Measurements from ENCODE around the gene AFG1L. TPM values are rescaled to one million over a fixed set of nuclear protein-coding genes. Genes with fewer than 3 reads are reported as not detected.

The AFG1L gene
- total and polyA plus RNA-seq, 10 donors = 1.8 to 13.0 (median 4.4) TPM

- Histone ChIP-seq H3K4me1 (peaks cover 0 to 3% (median 0%) of the 10 kb centered on the region in 6 donors), H3K27me3 (replicated peaks in 1 of 7) (no peaks in the 10 kb centered on the region), H3K27ac (no peak overlapping the region), H3K9me3 (peaks cover 0 to 4% (median 0%) of the 10 kb centered on the region in 8 donors), H3K36me3 (no peaks in the 10 kb centered on the region), H3K4me3 (no peak overlapping the region)
- intact Hi-C loops (cut with DNase I; ENCODE audit: low total_unique reads) = no loop called here
- WGBS, 5 donors = 51 to 100% (median 74%) methylated on average over 1 of the region's 1 CpG
- TF ChIP-seq, protein P1, sequence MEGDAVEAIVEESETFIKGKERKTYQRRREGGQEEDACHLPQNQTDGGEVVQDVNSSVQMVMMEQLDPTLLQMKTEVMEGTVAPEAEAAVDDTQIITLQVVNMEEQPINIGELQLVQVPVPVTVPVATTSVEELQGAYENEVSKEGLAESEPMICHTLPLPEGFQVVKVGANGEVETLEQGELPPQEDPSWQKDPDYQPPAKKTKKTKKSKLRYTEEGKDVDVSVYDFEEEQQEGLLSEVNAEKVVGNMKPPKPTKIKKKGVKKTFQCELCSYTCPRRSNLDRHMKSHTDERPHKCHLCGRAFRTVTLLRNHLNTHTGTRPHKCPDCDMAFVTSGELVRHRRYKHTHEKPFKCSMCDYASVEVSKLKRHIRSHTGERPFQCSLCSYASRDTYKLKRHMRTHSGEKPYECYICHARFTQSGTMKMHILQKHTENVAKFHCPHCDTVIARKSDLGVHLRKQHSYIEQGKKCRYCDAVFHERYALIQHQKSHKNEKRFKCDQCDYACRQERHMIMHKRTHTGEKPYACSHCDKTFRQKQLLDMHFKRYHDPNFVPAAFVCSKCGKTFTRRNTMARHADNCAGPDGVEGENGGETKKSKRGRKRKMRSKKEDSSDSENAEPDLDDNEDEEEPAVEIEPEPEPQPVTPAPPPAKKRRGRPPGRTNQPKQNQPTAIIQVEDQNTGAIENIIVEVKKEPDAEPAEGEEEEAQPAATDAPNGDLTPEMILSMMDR (IDR thresholded peaks at IDR 0.05 in 8 of 11, conservative IDR thresholded peaks at IDR 0.05 in 3 of 11) = no peak
- no peak for TF ChIP-seq POLR2A (IDR thresholded peaks at IDR 0.05)
- TF ChIP-seq POLR2AphosphoS5 (IDR thresholded peaks at IDR 0.05) = no peak
- DNase-seq = no peak
Measured at GRCh38 chr6:108434222-108434621, 139.4 kb downstream of the AFG1L start.

DNA sequence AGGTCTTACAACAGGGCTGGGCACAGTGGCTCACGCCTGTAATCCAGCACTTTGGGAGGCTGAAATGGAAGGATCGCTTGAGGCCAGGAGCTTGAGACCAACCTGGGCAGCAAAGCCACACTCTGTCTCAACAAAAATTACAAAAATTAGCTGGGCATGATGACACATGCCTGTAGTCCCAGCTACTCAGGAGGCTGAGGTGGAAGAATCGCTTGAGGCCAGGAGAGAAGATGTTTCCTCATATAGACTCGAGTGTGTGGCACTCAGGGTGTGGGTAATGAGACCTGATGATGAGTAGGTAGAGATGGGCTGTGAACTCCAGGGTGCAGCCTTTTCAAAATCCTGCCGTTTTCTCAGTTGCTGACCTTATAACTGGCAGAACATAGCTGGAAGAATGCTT, 140.5 kb downstream of the AFG1L start:
- DNase-seq = no peak
- no peaks in the 10 kb centered on the region for H3K27me3 ChIP-seq (replicated peaks in 1 of 7)
- 82 to 96% (median 88%) methylated on average over 5 of the region's 5 CpGs for WGBS, 5 donors
- intact Hi-C loops (cut with DNase I; ENCODE audit: low total_unique reads) = no loop called here
- TF ChIP-seq, protein P1 (IDR thresholded peaks at IDR 0.05 in 8 of 11, conservative IDR thresholded peaks at IDR 0.05 in 3 of 11) = no peak
- no peak for TF ChIP-seq POLR2AphosphoS5 (IDR thresholded peaks at IDR 0.05)
- no peak for TF ChIP-seq POLR2A (IDR thresholded peaks at IDR 0.05)
- no peaks in the 10 kb centered on the region for H3K36me3 ChIP-seq
- H3K4me3 ChIP-seq = no peak overlapping the region
- H3K27ac ChIP-seq = no peak overlapping the region
- H3K4me1 ChIP-seq = peaks cover 0 to 3% (median 0%) of the 10 kb centered on the region in 6 donors
- no peaks in the 10 kb centered on the region for H3K9me3 ChIP-seq

DNA sequence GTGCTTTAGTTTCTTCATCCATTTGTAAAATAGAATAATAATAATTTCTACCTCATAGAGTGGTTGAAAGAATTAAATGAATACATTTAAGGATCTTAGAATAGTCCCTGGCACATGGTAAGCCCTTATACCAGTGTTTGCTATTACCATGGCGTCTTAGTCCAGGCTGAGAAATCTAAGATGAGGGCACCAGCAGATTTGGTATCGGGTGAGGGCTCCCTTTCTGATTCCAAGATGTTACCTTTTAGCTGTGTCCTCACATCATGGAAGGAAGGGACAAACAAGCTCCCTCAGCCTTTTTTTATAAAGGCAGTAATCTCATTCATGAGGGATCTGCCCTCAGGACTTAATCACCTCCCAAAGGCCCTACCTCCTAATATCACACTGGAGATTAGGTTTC, 141.9 kb downstream of the AFG1L start:
- intact Hi-C loops (cut with DNase I; ENCODE audit: low total_unique reads) = no loop called here
- Histone ChIP-seq H3K4me3 (no peak overlapping the region), H3K27ac (no peak overlapping the region), H3K4me1 (peaks cover 0 to 3% (median 0%) of the 10 kb centered on the region in 6 donors), H3K9me3 (no peaks in the 10 kb centered on the region), H3K27me3 (replicated peaks in 1 of 7) (no peaks in the 10 kb centered on the region), H3K36me3 (no peaks in the 10 kb centered on the region)
- WGBS, 5 donors = 93 to 100% (median 98%) methylated on average over 2 of the region's 2 CpGs
- no peak for DNase-seq
- TF ChIP-seq POLR2AphosphoS5 (IDR thresholded peaks at IDR 0.05) (no peak), POLR2A (IDR thresholded peaks at IDR 0.05) (no peak)
- TF ChIP-seq, protein P1 (IDR thresholded peaks at IDR 0.05 in 8 of 11, conservative IDR thresholded peaks at IDR 0.05 in 3 of 11) = no peak

DNA sequence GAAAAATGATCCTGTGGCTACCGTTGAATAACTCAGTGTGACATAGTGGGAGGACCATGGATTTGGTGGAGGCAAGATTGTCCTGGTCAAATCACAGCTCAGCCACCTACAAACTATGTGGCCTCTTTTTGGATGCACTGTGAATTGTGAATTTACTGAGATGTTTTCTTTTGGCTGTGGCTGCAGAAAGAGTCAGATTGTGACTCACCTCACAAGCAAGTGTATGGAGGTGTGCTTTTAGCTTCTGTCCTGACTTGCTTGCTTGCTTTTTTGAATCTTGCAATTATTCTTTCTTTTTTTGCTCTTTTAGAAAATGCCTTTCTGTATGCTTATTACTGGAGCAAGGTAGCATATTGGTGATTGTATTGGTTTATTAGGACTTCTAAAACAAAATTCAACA, 143.0 kb downstream of the AFG1L start:
- H3K27ac ChIP-seq = no peak overlapping the region
- no peaks in the 10 kb centered on the region for H3K9me3 ChIP-seq
- TF ChIP-seq POLR2AphosphoS5 (IDR thresholded peaks at IDR 0.05) = no peak
- TF ChIP-seq, protein P1 (IDR thresholded peaks at IDR 0.05 in 8 of 11, conservative IDR thresholded peaks at IDR 0.05 in 3 of 11) = no peak
- TF ChIP-seq POLR2A (IDR thresholded peaks at IDR 0.05) = no peak
- no peak overlapping the region for H3K4me3 ChIP-seq
- no peaks in the 10 kb centered on the region for H3K27me3 ChIP-seq (replicated peaks in 1 of 7)
- WGBS, 5 donors = 75 to 100% (median 94%) methylated on average over 1 of the region's 1 CpG
- H3K36me3 ChIP-seq = no peaks in the 10 kb centered on the region
- DNase-seq = no peak
- peaks cover 0 to 3% (median 0%) of the 10 kb centered on the region in 6 donors for H3K4me1 ChIP-seq
- intact Hi-C loops (cut with DNase I; ENCODE audit: low total_unique reads) = no loop called here

Measured in spleen (tissue), 11 donors.